Activated effector memory CD4-positive, alpha-beta T cell treated with Interleukin-2 at 50 U/mL for 16 hours (primary cell): ENCODE measurements around the gene RTP5.

Experiments
- DNase-seq: peaks from one replicate; pipeline ENCODE4 v3.0.0-alpha.2; 2020

Gene RTP5

GRCh38 chr2:241844066-241844728 is 25.3 kb upstream of the RTP5 start:
- peak; percentile 59 for DNase-seq

GRCh38 chr2:241844831-241845578 is 24.5 kb upstream of the RTP5 start:
- no peak for DNase-seq

DNA sequence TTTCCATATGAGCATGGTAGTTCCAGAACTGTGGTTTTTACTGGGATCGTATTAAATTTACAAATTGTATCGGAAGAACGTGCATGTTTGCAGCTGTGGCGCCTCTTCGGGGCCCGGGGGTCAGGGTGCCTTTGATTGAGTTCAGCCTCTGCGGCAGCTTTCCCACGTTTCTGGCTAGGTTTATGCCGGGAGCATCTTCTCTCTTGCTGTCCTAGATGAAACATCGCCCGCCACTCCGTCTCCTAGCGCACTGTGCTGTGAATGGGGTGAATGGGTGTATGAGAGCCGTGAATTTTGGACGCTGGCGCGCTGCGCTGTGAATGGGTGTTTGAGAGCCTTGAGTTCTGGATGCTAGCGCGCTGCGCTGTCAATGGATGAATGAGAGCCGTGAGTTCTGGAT is 23.1 kb upstream of the RTP5 start:
- DNase-seq = no peak

DNA sequence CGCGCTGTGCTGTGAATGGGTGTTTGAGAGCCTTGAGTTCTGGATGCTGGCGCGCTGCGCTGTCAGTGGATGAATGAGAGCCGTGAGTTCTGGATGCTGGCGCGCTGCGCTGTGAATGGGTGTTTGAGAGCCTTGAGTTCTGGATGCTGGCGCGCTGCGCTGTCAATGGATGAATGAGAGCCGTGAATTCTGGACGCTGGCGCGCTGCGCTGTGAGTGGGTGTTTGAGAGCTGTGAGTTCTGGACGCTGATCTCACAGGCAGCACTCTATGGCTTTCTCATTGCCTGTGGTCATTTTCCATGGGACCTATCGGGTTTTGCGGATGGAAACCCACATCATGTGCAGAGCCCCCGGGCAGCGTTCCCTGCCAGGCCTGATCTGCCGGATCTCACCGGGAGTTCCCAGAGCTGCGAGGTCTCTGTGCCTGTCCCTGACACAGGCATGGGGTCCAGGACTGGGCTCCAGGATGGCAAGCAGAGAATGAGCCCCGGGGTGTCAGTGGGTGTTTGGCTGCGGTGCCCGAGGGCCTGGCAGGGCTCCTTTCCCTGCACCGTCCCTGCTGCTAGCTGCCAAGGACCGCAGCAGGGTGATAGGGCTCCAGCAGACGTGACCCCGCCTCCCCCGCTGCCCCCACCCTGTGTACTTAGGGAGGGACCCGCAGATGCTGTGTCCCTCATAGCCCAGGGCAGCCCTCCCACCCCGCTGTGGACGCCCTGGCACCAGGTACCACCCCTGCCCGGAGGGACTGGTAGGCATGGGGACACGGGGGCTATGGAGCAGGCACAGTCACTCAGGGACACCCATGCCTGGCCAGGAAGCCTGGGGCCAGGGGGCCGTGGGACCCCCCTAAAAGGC is 20.5 kb upstream of the RTP5 start:
- DNase-seq = no peak

- DNase-seq = no peak
These were observed 19.6 kb upstream of the RTP5 start for GRCh38 chr2:241849616-241850543.

DNA sequence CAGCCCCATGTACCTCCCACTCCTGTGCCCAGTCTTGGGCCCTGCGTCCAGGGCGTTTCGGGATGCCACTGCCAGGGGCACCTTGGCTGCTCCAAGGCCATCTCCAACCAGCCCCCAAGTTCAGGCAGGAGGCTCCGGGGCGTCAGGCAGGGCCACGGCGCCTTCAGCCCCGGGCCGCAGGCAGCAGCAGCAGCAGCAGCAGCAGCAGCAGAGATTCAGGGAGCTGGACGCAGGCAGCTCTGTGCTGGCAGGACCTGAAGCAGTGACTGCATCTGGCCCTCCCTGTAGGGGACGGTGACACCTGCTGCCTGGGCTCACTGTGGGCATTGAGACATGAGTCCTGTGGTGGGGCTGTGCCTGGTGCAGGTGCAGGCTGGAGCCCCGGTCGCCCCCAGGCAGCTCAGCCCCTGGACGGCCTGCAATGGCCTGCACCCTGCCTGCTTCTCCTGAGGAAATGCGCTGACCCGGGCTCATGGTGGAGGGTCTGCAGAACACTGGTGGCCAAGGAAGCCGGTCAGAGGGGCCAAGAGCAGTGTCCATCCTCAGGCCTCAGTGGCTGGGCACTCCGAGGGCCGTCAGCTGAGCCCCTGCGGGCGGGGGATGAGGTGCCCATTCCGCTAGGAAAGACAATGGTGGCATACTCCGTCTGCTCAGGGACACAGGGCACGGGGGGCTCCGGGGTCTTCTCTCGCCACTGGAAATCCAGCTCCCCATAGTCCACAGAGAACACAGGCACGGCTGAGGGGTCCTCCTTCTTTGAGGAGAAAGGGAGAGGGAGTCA is 18.8 kb upstream of the RTP5 start:
- DNase-seq = no peak

GRCh38 chr2:241851325-241852115 is 18.0 kb upstream of the RTP5 start:
- DNase-seq = no peak

GRCh38 chr2:241852116-241852980 is 17.2 kb upstream of the RTP5 start:
- DNase-seq = no peak

DNA sequence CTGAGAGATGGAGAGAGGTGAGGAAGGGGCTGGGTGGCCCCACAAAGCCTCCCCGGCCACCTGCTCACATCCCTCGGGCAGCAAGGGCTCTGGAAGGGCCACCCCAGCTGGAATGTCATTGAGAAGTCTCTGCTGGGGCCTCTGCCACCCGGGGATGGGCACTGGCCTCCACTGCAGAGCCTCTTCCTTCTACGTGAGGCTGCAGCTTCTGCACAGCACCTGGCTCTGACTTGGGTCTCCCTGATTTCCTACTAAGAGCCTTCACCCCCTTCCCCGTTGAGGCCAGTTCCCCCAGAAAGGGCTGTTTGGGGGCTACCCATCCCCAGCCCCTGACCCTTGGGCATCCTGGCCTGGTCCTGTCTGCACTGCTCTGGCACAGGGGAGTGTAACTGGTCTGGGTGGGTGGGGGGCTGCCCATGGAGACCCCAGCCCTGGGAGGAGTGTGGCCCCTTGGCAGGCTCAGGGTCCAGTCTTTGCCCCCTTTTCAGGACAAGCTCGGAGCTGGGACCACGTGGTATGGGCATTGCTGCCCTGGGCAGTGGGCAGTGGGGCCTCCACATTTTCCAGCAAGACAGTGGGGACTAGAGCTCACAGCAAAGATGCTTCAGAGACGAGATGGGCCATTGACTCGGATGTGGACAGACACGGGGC is 16.4 kb upstream of the RTP5 start:
- DNase-seq = no peak

- DNase-seq = no peak
These were observed 15.7 kb upstream of the RTP5 start for GRCh38 chr2:241853651-241854341.

DNA sequence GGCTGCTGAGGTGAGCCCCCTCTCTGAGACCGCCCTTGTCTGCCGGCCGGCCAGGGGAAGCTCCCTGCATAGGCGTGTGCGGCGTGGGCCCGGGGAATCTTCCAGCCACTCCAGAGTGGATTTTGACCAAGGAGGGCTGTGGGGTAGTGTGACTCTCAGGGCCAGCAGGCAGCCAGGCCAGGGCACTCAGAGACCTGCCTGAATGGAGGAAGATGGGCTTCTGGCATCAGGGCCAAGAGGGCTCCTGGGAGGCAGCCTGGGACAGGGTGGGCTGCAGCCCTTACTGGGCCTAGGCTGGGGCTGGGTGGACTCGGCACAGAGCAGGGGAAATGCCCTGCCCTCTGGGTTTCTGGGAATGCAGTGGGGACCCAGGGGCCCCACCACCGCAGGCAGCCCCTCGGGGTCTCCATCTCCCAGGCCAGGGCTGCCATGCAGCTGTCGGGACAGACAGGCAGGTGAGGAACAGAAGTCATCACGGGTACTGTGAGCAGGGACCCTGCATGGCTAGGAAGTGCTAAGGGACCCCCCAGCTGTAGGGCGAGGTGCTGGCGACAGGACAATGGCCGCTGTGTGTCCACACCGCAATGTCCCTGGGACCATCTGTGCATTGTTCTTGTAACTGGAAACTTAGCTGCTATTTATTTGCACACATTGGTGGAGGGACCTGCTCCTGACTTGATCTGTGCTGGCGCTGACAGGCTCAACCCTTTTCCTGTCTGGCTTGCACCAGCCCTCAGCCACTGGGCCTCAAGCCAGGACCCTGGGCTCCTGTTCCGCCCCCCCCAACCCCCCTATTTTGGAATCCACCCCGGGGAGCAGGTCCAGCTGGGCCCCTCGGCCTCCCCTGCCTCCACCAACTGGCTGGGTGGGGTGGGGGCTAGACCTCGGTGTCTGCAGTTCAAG is 14.9 kb upstream of the RTP5 start:
- DNase-seq = no peak

DNA sequence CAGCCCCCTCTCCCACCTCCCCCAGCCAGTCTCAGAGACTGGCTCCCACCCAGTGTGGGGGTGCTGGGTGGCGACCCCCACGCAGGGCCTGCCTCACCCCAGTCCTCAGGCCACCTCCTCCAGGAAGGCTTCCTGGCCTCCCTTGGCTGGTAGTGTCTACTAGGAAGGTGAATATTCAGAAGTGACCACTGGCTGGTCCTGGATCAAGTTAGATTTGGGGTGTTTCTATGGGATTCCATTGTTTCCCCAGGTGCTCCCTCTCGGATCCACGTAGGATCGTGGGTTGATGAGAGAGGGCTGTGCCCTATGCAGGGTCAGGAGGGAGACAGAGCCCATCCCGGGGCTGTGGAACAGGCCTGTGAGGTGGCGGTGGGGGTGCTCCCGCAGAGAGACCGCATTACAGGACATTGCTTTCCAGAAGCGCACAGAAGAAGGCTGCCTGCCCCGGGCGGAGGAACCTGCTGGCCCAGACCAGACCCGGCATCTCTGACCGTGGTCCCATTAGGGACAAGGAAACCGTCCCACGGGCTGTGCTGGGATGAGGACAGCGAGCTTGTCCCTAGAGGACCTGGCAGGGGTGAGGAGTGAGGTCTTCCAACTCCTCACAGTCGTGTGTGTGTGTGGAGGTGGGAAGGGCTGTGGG is 14.2 kb upstream of the RTP5 start:
- DNase-seq = no peak

GRCh38 chr2:241855888-241856422 is 13.6 kb upstream of the RTP5 start:
- no peak for DNase-seq

- DNase-seq = no peak
These were observed 12.4 kb upstream of the RTP5 start for GRCh38 chr2:241857041-241857541.

GRCh38 chr2:241857572-241858121 is 11.9 kb upstream of the RTP5 start:
- DNase-seq = no peak
